ENCODE results near the gene CES2.
"Not testable (repeated sequence)": the region's sequence is repeated elsewhere in the genome, so short reads cannot be mapped to it uniquely, and the experiment has no call there.

GRCh38 chr16:66944971-66945370 is 9.7 kb downstream of the CES2 start:
- TF ChIP-seq CTCF, POLR2A (IDR thresholded peaks at IDR 0.05): not testable (repeated sequence)
